Inflammatory macrophage treated with lipopolysaccharide for 4 hours (primary cell): ENCODE results near the gene TMPRSS6.
"Not testable (repeated sequence)": the region's sequence is repeated elsewhere in the genome, so short reads cannot be mapped to it uniquely, and the experiment has no call there.

Experiments
- DNase-seq: peaks from one replicate; pipeline ENCODE4 v3.0.0-alpha.2; 2020

The TMPRSS6 gene

GRCh38 chr22:37084385-37084784 is 25.1 kb downstream of the TMPRSS6 start:
- DNase-seq, result no peak

- no peak for DNase-seq
Observed at GRCh38 chr22:37083914-37084313, 25.6 kb downstream of the TMPRSS6 start.

DNA sequence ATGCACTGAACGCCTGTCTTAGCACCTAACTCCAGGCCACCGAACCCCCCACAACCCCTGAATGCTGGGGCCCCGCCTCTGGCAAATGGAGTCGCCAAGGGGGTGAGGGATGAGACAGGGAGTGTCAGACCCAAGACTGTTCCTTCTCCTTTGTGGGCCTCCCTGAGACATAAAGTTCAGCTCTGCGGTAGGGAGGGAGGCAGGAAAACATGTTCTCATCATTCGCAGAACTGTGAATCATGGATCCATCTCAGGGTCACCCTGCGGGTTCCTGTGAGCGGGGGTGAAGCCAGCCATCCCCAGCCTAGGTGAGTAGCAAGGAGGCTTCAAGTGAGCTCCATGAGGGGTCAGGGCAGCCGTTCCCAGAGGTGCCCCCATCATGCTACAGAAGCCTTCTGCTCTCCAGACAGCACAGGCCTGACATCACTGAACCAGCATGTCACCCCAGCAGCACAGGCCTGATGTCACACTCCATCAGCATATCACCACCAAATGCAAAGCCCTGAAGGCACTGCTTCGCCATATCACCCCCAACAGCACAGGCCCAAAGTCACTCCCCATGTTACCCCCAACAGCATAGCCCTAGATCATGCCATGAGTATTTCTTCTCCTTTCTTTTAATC is 27.2 kb downstream of the TMPRSS6 start:
- no peak for DNase-seq

GRCh38 chr22:37080838-37081237 is 28.7 kb downstream of the TMPRSS6 start:
- DNase-seq, result no peak

GRCh38 chr22:37080438-37080837 is 29.1 kb downstream of the TMPRSS6 start:
- DNase-seq, result no peak

GRCh38 chr22:37079668-37080171 is 29.8 kb downstream of the TMPRSS6 start:
- DNase-seq, result peak; percentile 68

GRCh38 chr22:37079158-37079557 is 30.4 kb downstream of the TMPRSS6 start:
- no peak for DNase-seq

GRCh38 chr22:37077802-37078448 is 31.6 kb downstream of the TMPRSS6 start:
- DNase-seq, result peak; percentile 34

DNA sequence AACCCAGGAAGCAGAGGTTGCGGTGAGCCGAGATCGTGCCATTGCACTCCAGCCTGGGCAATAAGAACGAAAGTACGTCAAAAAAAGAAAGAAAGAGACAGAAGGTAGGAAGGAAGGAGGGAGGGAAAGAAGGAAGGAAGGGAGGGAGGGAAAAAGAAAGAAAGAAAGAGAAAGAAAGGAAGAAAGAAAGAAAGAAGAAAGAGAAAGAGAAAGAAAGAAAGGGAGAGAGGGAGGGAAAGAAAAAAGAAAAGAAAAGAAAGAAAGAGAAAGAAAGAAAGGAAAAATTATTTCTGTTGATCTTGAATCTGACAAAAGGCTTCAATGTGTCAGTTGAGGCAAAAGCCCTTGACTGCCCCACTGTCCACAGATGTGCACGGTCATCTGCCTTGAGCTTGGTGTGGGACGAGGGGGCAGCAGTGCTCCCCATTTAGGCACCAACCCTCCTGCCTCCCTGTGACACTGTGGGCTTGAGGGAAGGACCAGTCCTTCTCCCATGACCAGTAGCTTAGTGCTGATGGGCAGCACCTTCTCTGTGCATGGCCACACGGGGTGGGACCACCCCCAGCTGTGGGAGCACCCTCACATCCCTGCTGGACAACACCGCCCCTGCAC is 33.6 kb downstream of the TMPRSS6 start:
- DNase-seq, result no peak

DNA sequence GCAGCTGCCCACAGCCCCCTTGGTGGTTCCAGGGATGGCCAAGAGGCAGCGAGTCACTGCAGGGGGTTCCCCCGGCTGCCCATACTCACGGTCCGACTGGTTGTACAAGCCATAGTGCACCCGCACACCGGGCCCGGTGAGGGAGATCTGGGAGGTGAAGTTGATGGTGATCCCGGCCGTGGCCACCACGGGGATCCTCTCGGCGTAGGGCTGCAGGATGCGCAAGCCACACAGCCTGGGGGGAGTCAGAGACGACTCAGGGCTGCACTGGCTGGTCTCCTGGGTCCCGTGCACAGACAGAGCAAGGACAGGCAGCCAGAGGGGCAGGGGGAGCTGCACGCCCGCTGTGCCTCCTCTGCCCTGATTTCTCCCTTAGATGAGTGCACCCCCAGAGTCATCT is 34.5 kb downstream of the TMPRSS6 start:
- no peak for DNase-seq

DNA sequence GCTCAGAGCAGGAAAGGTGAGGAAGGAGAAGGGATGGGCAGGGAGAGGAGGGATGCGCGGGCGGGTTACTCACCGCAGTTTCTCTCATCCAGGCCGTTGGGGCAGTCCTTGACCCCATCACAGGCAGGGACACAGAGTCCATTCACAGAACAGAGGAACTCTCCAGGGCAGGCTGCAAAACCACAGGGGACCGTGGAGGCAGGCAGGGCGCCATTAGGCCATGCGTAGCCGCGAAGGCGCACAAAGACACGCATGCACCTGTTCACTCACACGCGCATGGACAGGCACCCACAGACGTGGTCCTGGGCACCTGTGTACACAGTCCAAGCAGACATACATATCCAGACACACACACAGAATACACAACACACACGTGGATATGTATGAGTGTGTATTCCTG is 35.0 kb downstream of the TMPRSS6 start:
- no peak for DNase-seq

DNA sequence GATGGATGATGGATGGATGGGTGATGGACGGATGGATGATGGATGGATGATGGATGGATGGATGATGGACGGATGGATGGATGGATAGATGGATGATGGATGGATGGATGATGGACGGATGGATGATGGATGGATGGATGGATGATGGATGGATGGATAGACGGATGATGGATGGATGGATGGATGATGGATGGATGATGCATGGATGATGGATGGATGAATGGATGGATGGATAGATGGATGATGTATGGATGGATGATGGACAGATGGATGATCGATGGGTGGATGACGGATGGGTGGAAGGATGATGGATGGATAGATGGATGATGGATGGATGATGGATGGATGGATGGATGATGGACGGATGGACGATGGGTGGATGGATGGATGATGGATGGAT is 36.8 kb downstream of the TMPRSS6 start:
- DNase-seq, result no peak

DNA sequence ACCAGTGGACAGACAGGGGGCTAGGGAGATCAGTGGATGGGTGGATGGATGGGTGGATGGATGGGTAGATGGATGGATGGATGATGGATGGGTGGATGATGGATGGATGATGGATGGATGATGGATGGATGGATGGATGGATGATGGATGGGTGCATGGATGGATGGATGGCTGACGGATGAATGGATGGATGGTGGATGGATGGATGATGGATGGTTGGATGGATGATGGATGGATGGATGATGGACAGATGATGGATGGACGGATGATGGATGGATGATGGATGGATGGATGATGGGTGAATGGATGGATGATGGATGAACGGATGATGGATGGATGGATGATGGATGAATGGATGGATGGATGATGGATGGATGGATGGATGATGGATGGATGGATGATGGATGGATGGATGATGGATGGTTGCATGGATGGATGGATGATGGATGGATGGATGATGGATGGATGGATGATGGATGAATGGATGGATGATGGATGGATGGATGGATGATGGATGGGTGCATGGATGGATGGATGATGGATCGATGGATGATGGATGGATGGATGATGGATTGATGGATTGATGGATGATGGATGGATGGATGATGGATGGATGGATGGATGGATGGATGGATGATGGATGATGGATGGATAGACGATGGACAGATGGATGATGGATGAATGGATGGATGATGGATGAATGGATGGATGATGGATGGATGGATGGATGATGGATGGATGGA is 37.5 kb downstream of the TMPRSS6 start:
- not testable (repeated sequence) for DNase-seq

GRCh38 chr22:37070744-37071143 is 38.8 kb downstream of the TMPRSS6 start:
- no peak for DNase-seq

- DNase-seq, result no peak
Observed at GRCh38 chr22:37070334-37070733, 39.2 kb downstream of the TMPRSS6 start.

DNA sequence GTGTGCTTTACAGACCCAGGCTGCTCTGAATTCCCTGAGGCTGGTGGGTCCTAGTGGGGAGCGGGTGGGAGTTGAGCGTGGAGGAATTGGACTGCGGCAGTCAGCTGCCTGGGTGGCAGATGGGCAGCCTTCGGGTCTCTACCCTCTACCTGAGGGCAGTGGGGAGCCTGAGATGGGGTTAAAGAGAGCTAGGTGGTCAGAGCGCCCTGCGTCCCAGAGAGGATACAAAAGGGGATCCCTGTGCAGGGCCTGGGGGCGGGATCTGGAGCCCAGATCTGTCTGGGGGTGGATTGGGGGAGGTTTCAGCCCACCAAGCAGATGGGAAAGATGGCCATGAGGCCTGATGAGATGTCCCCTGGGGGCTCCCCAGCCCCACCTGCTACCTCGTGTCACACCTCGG is 39.8 kb downstream of the TMPRSS6 start:
- no peak for DNase-seq

DNA sequence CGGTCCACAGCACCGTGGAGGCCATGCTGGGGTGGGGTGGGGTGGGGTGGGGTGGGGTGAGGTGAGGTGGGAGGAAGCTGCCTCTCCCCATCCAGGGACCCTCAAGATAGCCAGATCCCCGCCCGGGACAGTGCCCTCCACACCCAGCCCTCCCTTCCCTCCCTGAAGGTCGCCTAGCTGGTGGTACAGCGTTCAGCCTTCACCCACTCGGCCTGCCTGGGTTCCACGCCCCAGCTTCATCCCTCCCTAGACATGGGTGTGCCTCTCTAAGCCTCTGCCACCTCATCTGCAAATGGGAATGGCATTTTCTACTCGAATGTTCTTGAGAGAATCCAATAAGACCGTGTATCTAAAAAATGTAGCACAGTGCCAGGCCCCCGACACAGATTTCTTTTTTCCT is 40.2 kb downstream of the TMPRSS6 start:
- no peak for DNase-seq

- DNase-seq, result no peak
Observed at GRCh38 chr22:37068859-37069258, 40.7 kb downstream of the TMPRSS6 start.

DNA sequence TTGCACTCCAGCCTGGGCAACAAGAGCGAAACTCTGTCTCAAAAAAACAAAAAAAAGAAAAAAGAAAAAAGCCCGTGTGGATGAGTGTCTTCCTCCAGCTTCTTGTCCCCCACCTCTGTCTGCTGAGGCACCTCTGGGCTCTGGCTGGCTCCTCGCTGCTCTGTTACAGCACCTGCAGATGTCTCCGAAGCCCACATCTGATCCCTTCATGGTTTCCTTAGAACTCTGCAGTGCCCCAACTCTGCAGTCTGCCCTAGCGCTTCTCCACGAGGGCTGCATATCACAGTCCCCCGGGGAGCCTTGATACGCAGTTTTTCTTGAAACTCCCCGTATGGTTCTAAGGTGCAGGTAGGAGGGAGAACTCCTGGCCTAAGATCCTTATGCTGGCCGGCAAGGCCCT is 42.1 kb downstream of the TMPRSS6 start:
- DNase-seq, result no peak

DNA sequence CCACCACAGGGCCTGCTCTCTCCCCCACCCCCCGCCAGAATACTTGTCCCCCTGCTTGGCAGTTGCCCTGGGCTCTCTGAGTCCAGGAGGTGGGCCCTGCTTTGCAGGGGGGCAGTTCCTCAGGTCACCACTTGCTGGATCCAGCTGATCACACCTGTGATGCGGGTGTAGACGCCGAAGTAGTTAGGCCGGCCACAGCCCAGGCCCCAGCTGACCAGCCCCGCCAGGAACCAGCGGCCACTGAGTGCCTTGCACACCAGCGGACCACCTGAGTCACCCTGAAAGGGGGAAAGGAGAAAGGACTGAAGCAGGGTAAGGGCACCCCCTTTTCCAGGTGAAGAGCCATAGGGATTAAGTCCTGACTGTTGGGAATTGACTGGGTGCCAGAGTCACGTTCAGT is 43.6 kb downstream of the TMPRSS6 start:
- DNase-seq, result no peak

DNA sequence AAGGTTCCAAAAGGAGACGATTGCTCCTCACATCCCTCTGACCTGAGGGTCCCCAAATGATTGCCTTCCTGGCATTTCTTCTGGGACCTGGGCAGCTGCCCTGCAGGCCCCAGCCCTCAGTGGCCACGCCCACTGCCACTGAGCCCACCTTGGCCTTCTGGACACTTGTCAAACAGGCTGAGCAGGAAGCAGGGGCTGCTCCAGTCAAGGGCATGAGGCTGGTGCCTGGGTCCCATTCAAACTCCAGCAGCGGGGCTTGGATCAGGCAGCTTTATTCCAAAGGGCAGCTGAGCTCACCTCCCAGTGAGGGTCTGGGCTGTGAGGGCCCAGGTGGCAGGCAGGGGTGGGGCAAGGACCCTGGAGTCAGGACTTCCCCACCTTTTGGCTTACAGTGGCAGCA is 44.3 kb downstream of the TMPRSS6 start:
- DNase-seq, result no peak

DNA sequence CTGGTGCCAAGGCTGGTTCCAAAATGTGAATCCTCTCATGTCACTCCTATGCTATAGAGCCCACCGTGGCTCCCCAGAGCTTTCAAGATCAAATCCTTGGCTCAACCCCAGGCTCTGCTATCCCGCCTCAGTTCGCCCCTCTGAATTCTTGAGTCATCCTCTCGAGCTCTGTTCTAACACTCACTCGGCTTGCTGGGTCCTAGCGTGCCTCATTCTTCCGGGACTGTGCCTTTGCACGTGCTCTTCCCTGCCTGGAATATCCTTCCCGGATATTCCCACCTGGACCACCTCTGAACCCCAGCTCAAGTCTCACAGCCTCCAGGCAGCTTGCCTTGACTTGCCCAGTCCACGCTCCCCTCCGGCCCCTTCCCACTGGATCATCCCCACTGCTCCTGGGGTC is 45.0 kb downstream of the TMPRSS6 start:
- DNase-seq, result no peak
